Measurements from ENCODE around the gene FARSB.

The FARSB gene

DNA sequence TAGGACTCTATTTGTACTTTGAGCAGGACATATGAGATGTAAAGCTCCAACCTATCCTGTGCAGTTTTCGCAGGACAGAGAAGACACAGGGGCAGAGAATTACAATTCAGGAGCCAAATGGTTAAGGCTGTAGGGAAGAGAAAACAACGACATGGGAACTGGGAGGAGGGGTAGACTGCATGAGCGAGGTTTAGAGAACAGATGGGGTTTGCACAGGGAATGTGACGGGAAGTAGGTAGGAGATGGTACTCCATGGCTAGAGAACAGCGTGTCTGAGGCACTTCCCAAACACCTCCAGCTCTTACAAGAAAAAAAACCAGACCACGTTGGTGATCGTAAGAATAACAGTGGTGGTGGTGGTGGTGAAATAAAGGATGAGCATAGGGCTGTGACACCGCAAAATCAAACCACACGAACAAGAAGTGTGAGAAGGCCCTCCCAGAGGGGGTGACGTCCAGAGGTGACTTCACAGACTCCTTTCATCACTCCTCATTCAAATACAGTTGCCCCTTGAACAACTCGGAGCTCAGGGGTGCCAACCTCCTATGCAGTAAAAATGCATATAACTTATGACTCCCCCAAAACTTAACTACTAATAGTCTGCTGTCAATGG is 92.7 kb downstream of the FARSB start:
- no peaks in the 10 kb centered on the region for H3K9me3 ChIP-seq (ENCODE audit: insufficient read depth, low read length)
- H3K27ac ChIP-seq (ENCODE audit: low read length) = no peak overlapping the region
- no peaks in the 10 kb centered on the region for H4K20me1 ChIP-seq (ENCODE audit: insufficient read depth, low read length)
- no peak overlapping the region for H2AFZ ChIP-seq (ENCODE audit: low read depth, low read length)
- H3K4me3 ChIP-seq (ENCODE audit: low read length) = no peak overlapping the region
- H3K9ac ChIP-seq (ENCODE audit: low read length) = no peak overlapping the region
- peaks cover 2% of the 10 kb centered on the region for H3K36me3 ChIP-seq (replicated peaks; ENCODE audit: low read depth, low read length)
- H3K4me2 ChIP-seq (ENCODE audit: low read length) = no peak overlapping the region
- no peak for TF ChIP-seq EZH2phosphoT487 (IDR thresholded peaks at IDR 0.05; ENCODE audit: low read depth)
- TF ChIP-seq, protein P1, sequence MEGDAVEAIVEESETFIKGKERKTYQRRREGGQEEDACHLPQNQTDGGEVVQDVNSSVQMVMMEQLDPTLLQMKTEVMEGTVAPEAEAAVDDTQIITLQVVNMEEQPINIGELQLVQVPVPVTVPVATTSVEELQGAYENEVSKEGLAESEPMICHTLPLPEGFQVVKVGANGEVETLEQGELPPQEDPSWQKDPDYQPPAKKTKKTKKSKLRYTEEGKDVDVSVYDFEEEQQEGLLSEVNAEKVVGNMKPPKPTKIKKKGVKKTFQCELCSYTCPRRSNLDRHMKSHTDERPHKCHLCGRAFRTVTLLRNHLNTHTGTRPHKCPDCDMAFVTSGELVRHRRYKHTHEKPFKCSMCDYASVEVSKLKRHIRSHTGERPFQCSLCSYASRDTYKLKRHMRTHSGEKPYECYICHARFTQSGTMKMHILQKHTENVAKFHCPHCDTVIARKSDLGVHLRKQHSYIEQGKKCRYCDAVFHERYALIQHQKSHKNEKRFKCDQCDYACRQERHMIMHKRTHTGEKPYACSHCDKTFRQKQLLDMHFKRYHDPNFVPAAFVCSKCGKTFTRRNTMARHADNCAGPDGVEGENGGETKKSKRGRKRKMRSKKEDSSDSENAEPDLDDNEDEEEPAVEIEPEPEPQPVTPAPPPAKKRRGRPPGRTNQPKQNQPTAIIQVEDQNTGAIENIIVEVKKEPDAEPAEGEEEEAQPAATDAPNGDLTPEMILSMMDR (IDR thresholded peaks at IDR 0.05; ENCODE audit: low read depth, low read length) = no peak
- no peaks in the 10 kb centered on the region for H3K27me3 ChIP-seq (ENCODE audit: low read depth, low read length)
- H3K79me2 ChIP-seq (ENCODE audit: low read length) = no peaks in the 10 kb centered on the region
- H3K4me1 ChIP-seq (ENCODE audit: low read length) = no peaks in the 10 kb centered on the region

DNA sequence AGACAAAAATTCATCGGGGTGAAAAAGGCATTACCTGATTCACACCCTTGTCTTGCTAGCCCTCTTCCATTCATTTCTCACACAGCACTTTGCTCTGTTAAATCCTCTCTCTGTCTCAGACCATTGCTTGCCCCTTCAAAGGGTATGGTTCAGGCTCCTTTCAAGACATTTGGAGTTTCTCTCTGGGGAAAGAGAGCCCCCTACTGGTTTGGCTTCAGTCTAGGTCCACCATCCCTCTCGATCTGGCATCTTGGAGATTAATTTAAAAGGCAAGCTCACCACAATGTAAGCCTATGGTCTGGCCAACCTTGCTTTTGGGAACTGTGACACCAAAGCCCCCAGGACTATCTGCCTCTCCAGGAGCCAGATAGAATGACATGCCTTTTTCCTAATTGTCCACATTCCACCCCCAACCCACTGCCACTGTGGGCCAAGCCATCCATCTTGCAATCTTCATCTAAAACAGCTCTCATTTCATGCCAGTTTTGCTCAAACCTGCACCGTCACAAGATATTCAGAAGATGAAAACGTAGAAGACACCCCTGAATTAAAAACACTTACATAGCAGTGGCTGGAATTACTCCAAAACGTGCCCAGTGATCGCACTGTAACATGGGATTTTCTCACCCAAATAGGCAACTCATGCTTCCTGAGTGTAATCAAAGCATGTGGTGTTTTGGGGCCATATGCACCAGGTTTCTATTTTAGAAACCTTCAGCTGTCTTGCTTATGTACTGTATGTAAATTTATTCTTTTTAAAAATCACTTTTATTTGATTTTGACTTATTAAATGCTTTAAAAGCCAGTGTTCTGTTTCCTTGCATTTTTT is 93.9 kb downstream of the FARSB start:
- TF ChIP-seq, protein P1 (IDR thresholded peaks at IDR 0.05; ENCODE audit: low read depth, low read length) = peak; percentile 66
- no peak for TF ChIP-seq EZH2phosphoT487 (IDR thresholded peaks at IDR 0.05; ENCODE audit: low read depth)
- no peak overlapping the region for H3K27ac ChIP-seq (ENCODE audit: low read length)
- H4K20me1 ChIP-seq (ENCODE audit: insufficient read depth, low read length) = no peaks in the 10 kb centered on the region
- H3K4me3 ChIP-seq (ENCODE audit: low read length) = no peak overlapping the region
- H3K9ac ChIP-seq (ENCODE audit: low read length) = no peak overlapping the region
- no peak overlapping the region for H2AFZ ChIP-seq (ENCODE audit: low read depth, low read length)
- H3K79me2 ChIP-seq (ENCODE audit: low read length) = no peaks in the 10 kb centered on the region
- H3K9me3 ChIP-seq (ENCODE audit: insufficient read depth, low read length) = no peaks in the 10 kb centered on the region
- peaks cover 2% of the 10 kb centered on the region for H3K36me3 ChIP-seq (replicated peaks; ENCODE audit: low read depth, low read length)
- H3K27me3 ChIP-seq (ENCODE audit: low read depth, low read length) = no peaks in the 10 kb centered on the region
- no peaks in the 10 kb centered on the region for H3K4me1 ChIP-seq (ENCODE audit: low read length)
- H3K4me2 ChIP-seq (ENCODE audit: low read length) = no peak overlapping the region

DNA sequence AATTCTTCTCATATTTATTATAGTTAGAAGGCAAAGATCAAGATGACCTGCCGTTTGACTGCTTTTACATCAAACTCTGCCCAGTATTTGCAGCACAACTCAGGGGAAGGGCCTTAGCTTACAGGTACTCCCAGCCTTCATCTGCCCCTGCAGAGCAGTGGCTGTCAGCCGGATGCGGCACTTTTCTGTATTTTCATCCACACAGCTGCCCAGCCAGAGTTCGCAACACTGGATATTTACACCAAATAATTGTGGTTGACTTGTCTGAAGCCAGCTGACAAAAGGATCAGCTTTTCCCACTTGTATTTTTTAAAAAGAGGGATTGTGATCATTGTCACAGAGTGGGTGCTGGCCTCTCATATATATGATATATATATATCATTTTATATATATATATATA is 94.7 kb downstream of the FARSB start:
- Histone ChIP-seq H3K27me3 (ENCODE audit: low read depth, low read length) (no peaks in the 10 kb centered on the region), H3K4me1 (ENCODE audit: low read length) (no peaks in the 10 kb centered on the region), H4K20me1 (ENCODE audit: insufficient read depth, low read length) (no peaks in the 10 kb centered on the region), H3K79me2 (ENCODE audit: low read length) (no peaks in the 10 kb centered on the region), H3K9me3 (ENCODE audit: insufficient read depth, low read length) (no peaks in the 10 kb centered on the region), H3K27ac (ENCODE audit: low read length) (no peak overlapping the region), H3K4me2 (ENCODE audit: low read length) (no peak overlapping the region), H3K9ac (ENCODE audit: low read length) (no peak overlapping the region), H3K4me3 (ENCODE audit: low read length) (no peak overlapping the region), H3K36me3 (replicated peaks; ENCODE audit: low read depth, low read length) (no peaks in the 10 kb centered on the region), H2AFZ (ENCODE audit: low read depth, low read length) (no peak overlapping the region)
- no peak for TF ChIP-seq EZH2phosphoT487 (IDR thresholded peaks at IDR 0.05; ENCODE audit: low read depth)
- TF ChIP-seq, protein P1 (IDR thresholded peaks at IDR 0.05; ENCODE audit: low read depth, low read length) = no peak

DNA sequence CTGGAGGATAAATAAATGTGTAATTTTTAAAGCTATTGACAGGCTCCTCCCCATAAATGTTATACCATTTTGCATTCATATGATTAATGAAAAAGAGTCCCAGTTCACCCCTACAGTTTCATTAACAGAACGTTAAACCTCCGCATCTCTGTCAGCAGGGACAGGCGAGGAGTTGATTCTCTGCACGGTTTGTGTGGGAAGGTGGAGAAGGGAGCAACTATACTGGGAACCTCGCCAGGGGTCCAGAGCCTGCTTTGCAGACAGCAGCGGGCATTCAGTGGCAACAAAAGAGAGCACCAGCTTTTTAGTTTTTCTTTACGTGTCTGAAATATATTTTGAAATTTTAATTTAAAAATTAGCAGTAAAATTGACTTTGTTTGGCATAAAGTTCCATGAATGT is 101.4 kb downstream of the FARSB start:
- no peak overlapping the region for H3K4me2 ChIP-seq (ENCODE audit: low read length)
- no peaks in the 10 kb centered on the region for H3K9me3 ChIP-seq (ENCODE audit: insufficient read depth, low read length)
- H3K27ac ChIP-seq (ENCODE audit: low read length) = no peak overlapping the region
- H2AFZ ChIP-seq (ENCODE audit: low read depth, low read length) = no peak overlapping the region
- H3K4me3 ChIP-seq (ENCODE audit: low read length) = no peak overlapping the region
- no peaks in the 10 kb centered on the region for H3K27me3 ChIP-seq (ENCODE audit: low read depth, low read length)
- H4K20me1 ChIP-seq (ENCODE audit: insufficient read depth, low read length) = no peaks in the 10 kb centered on the region
- H3K4me1 ChIP-seq (ENCODE audit: low read length) = no peaks in the 10 kb centered on the region
- H3K9ac ChIP-seq (ENCODE audit: low read length) = no peak overlapping the region
- H3K36me3 ChIP-seq (replicated peaks; ENCODE audit: low read depth, low read length) = no peaks in the 10 kb centered on the region
- no peaks in the 10 kb centered on the region for H3K79me2 ChIP-seq (ENCODE audit: low read length)
- no peak for TF ChIP-seq EZH2phosphoT487 (IDR thresholded peaks at IDR 0.05; ENCODE audit: low read depth)
- TF ChIP-seq, protein P1 (IDR thresholded peaks at IDR 0.05; ENCODE audit: low read depth, low read length) = no peak
